Measurements from ENCODE around the gene GPC3.

The GPC3 gene

DNA sequence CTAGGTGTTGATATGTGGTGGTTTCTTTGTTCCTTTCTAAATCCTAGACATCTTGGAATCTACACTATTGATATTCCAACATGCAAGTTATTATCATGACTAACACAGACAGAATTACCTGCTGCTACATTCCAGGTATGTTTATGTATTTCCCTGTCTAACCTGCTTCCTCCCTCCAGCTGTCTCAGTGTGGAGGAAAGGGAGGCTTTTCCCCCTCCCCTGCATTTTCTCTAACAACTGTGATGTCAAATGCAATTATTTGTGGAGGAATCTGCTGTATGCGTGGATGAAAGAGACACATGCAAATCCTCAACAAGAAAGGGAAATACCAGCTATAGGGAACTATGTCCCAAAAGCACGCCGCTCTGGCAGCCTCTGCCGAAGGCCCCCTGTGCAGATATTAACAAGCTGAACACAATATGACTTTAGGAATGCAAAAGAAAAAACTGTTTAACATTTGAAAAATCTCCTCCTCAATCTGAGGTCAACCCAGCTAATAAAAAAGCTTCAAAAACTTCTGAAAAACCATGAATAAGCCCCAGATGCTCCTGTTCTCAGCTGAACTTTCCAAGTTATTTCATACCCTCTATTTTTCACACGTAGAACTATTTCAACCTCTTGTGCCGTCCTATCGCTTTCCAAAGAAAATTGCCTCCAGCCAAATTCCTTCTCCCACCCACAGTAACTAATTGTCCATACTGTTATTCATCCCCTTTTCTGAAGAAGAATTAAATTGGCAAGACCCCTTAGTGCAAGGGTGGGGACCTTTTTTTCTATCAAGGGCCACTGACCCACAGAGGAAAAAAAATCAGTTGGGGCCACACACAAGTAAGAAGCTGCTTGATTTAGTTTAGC lies 345.0 kb downstream of the GPC3 start:
- peak; percentile 54 for TF ChIP-seq TEAD4 (IDR thresholded peaks at IDR 0.05)
- no peak for TF ChIP-seq TCF12 (IDR thresholded peaks at IDR 0.05; ENCODE audit: low read depth)
- peak; percentile 49; the same call in 1 of the 2 replicates for TF ChIP-seq EP300 (IDR thresholded peaks at IDR 0.05; ENCODE audit: borderline replicate concordance)

DNA sequence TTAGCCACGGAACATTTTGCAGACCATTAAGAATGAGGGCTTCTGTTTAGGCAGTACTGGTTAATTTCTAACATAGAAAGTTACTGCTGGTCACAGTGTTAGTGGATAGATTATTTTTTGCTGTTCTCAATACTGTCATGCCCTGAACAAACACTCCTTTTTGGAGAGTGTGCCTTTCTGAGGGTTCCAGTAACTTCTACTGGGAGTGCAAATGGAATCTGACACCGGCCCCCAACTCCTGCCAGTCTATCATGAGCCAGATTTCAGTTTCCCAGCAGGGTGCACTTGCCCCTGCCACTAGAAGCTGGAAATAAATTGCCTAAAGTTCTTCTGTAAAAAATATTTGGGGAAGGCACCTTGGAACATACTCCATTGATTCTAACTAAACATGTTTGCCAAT lies 345.7 kb downstream of the GPC3 start:
- TF ChIP-seq TAF1 (IDR thresholded peaks at IDR 0.05; ENCODE audit: low read depth) (no peak), CREB1 (IDR thresholded peaks at IDR 0.05; ENCODE audit: low read depth) (no peak), CEBPB (IDR thresholded peaks at IDR 0.05) (no peak), EGR1 (IDR thresholded peaks at IDR 0.05) (no peak), NFIC (IDR thresholded peaks at IDR 0.05) (no peak), TCF12 (IDR thresholded peaks at IDR 0.05; ENCODE audit: low read depth) (no peak), FOXM1 (IDR thresholded peaks at IDR 0.05; ENCODE audit: borderline replicate concordance, low read depth) (no peak), ZBTB7A (IDR thresholded peaks at IDR 0.05; ENCODE audit: low read depth) (no peak), TEAD4 (IDR thresholded peaks at IDR 0.05) (no peak), YY1 (IDR thresholded peaks at IDR 0.05; ENCODE audit: low read depth) (no peak), RAD21 (IDR thresholded peaks at IDR 0.05; ENCODE audit: low read depth) (no peak), EP300 (IDR thresholded peaks at IDR 0.05; ENCODE audit: borderline replicate concordance) (no peak)
- TF ChIP-seq, protein P1, sequence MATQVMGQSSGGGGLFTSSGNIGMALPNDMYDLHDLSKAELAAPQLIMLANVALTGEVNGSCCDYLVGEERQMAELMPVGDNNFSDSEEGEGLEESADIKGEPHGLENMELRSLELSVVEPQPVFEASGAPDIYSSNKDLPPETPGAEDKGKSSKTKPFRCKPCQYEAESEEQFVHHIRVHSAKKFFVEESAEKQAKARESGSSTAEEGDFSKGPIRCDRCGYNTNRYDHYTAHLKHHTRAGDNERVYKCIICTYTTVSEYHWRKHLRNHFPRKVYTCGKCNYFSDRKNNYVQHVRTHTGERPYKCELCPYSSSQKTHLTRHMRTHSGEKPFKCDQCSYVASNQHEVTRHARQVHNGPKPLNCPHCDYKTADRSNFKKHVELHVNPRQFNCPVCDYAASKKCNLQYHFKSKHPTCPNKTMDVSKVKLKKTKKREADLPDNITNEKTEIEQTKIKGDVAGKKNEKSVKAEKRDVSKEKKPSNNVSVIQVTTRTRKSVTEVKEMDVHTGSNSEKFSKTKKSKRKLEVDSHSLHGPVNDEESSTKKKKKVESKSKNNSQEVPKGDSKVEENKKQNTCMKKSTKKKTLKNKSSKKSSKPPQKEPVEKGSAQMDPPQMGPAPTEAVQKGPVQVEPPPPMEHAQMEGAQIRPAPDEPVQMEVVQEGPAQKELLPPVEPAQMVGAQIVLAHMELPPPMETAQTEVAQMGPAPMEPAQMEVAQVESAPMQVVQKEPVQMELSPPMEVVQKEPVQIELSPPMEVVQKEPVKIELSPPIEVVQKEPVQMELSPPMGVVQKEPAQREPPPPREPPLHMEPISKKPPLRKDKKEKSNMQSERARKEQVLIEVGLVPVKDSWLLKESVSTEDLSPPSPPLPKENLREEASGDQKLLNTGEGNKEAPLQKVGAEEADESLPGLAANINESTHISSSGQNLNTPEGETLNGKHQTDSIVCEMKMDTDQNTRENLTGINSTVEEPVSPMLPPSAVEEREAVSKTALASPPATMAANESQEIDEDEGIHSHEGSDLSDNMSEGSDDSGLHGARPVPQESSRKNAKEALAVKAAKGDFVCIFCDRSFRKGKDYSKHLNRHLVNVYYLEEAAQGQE (IDR thresholded peaks at IDR 0.05; ENCODE audit: low read depth), result no peak
- TF ChIP-seq, protein P2, sequence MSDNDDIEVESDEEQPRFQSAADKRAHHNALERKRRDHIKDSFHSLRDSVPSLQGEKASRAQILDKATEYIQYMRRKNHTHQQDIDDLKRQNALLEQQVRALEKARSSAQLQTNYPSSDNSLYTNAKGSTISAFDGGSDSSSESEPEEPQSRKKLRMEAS (IDR thresholded peaks at IDR 0.05), result no peak
- TF ChIP-seq, protein P3, sequence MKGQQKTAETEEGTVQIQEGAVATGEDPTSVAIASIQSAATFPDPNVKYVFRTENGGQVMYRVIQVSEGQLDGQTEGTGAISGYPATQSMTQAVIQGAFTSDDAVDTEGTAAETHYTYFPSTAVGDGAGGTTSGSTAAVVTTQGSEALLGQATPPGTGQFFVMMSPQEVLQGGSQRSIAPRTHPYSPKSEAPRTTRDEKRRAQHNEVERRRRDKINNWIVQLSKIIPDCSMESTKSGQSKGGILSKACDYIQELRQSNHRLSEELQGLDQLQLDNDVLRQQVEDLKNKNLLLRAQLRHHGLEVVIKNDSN (IDR thresholded peaks at IDR 0.05), result no peak

DNA sequence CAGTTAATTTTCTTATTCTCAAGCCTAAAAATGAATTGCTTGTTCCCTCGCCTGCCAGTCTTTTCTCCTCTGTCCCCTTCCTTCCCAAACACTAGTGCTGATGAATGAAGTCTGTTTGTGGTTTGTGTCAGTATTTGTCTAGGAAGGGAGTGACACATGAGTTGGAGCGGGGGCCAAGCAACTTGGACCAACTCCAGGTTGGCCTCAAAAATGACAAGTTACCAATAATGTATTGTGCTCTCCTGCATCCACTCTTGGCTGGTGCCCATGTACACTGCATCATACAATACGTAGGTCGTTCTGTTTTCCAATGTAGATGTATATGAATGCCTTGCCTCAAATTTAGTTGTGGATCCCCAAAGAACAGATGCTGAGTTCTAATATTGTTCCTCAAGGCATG lies 347.1 kb downstream of the GPC3 start:
- no peak for TF ChIP-seq TEAD4 (IDR thresholded peaks at IDR 0.05)
- TF ChIP-seq TCF12 (IDR thresholded peaks at IDR 0.05; ENCODE audit: low read depth), result no peak
- TF ChIP-seq CREB1 (IDR thresholded peaks at IDR 0.05; ENCODE audit: low read depth), result no peak
- TF ChIP-seq RAD21 (IDR thresholded peaks at IDR 0.05; ENCODE audit: low read depth), result no peak
- no peak for TF ChIP-seq FOXM1 (IDR thresholded peaks at IDR 0.05; ENCODE audit: borderline replicate concordance, low read depth)
- no peak for TF ChIP-seq ZBTB7A (IDR thresholded peaks at IDR 0.05; ENCODE audit: low read depth)
- TF ChIP-seq EP300 (IDR thresholded peaks at IDR 0.05; ENCODE audit: borderline replicate concordance), result 0 out of 2 replicates have a peak, but pooled peaks have one; percentile 11
- TF ChIP-seq EGR1 (IDR thresholded peaks at IDR 0.05), result no peak
- TF ChIP-seq YY1 (IDR thresholded peaks at IDR 0.05; ENCODE audit: low read depth), result no peak
- TF ChIP-seq CEBPB (IDR thresholded peaks at IDR 0.05), result no peak
- TF ChIP-seq NFIC (IDR thresholded peaks at IDR 0.05), result peak; percentile 64
- TF ChIP-seq, protein P1 (IDR thresholded peaks at IDR 0.05; ENCODE audit: low read depth), result no peak
- TF ChIP-seq, protein P3 (IDR thresholded peaks at IDR 0.05), result no peak
- no peak for TF ChIP-seq TAF1 (IDR thresholded peaks at IDR 0.05; ENCODE audit: low read depth)
- TF ChIP-seq, protein P2 (IDR thresholded peaks at IDR 0.05), result no peak

DNA sequence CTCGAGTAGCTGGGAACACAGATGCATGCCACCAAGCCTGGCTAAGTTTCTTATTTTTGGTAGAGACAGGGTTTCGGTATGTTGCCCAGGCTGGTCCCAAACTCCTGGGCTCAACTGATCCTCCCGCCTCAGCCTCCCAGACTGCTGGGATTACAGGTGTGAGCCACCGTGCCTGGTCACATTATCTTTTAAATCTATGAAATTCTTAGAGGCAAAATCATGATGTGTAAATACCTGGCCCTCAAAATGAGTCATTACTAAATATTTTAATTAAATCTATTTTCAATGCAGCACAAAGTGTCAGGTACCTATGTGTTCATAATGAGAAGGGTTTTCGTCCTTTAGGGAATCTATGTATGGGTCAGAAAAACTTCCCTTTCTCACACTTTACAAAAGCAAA lies 347.6 kb downstream of the GPC3 start:
- TF ChIP-seq TAF1 (IDR thresholded peaks at IDR 0.05; ENCODE audit: low read depth) (no peak), NFIC (IDR thresholded peaks at IDR 0.05) (no peak), EGR1 (IDR thresholded peaks at IDR 0.05) (no peak), CEBPB (IDR thresholded peaks at IDR 0.05) (no peak), TCF12 (IDR thresholded peaks at IDR 0.05; ENCODE audit: low read depth) (no peak), EP300 (IDR thresholded peaks at IDR 0.05; ENCODE audit: borderline replicate concordance) (no peak), RAD21 (IDR thresholded peaks at IDR 0.05; ENCODE audit: low read depth) (no peak), FOXM1 (IDR thresholded peaks at IDR 0.05; ENCODE audit: borderline replicate concordance, low read depth) (no peak), YY1 (IDR thresholded peaks at IDR 0.05; ENCODE audit: low read depth) (no peak), CREB1 (IDR thresholded peaks at IDR 0.05; ENCODE audit: low read depth) (no peak)
- TF ChIP-seq, protein P3 (IDR thresholded peaks at IDR 0.05), result no peak
- TF ChIP-seq, protein P1 (IDR thresholded peaks at IDR 0.05; ENCODE audit: low read depth), result no peak
- TF ChIP-seq, protein P2 (IDR thresholded peaks at IDR 0.05), result no peak

All from Ishikawa (cell line).